Endothelial cell of umbilical vein (primary cell): ENCODE data around the gene AIM2. TPM values are rescaled to one million over a fixed set of nuclear protein-coding genes. Genes with fewer than 3 reads are reported as not detected.

Experiments used
- BruUV-seq: library from RNA; stranded (reverse); fragments of 400-500 nt; replicated peaks from 2 replicates; lab custom pipeline; 2021; lab: Mats Ljungman, UMichigan
- CTCF ChIA-PET: fragments of 300-600, 350-600 bp; sonication (Branson Sonifier 250); formaldehyde crosslinking; loops from one replicate; lab custom pipeline; 2021; ENCODE audit warnings: antibody characterized with exemption, inconsistent platforms; lab: Charles Lee
- POLR2A ChIA-PET: fragments of 300-600, 350-600 bp; sonication (Branson Sonifier 250); formaldehyde crosslinking; loops from one replicate; lab custom pipeline; 2021; ENCODE audit warnings: antibody characterized with exemption, inconsistent platforms; lab: Charles Lee
- DNase-seq: peaks from one replicate; pipeline ENCODE4 v3.0.0-alpha.2; 2011; ENCODE audit warnings: low read depth, low spot score
- FAIRE-seq: peaks from 2 replicates; lab custom pipeline; 2011; peaks lifted over from hg19 to GRCh38; lab: Jason Lieb, UNC
- H2AFZ ChIP-seq: 2 replicates; pipeline ENCODE4 v1.6.0; 2012; ENCODE audit warnings: low read depth, low read length, control low read depth, inconsistent platforms
- H3K27ac ChIP-seq: 2 replicates; pipeline ENCODE4 v1.5.1; 2011; ENCODE audit warnings: low read depth, mild to moderate bottlenecking, control low read depth, low read length, moderate library complexity; ENCODE audit not compliant: insufficient read depth
- H3K27me3 ChIP-seq, 2 experiments: 2 replicates each; pipeline versions ENCODE4 v1.6.0 to v1.6.1; 2011; ENCODE audit warnings: low read length in 2 of 2, mixed read lengths in 1 of 2; ENCODE audit not compliant: control insufficient read depth in 2 of 2, insufficient read depth in 2 of 2
- H3K36me3 ChIP-seq, 2 experiments: 2 replicates in 1 of 2; 3 replicates in 1 of 2; pipeline ENCODE4 v1.5.1; 2011; ENCODE audit warnings: low read length in 2 of 2, mild to moderate bottlenecking in 1 of 2, moderate library complexity in 1 of 2; ENCODE audit not compliant: control insufficient read depth in 2 of 2, insufficient read depth in 2 of 2; ENCODE audit errors: extremely low read depth in 1 of 2
- H3K4me1 ChIP-seq: 3 replicates; pipeline ENCODE4 v1.5.1; 2011; ENCODE audit warnings: mild to moderate bottlenecking, low read length; ENCODE audit not compliant: control insufficient read depth, insufficient read depth; ENCODE audit errors: extremely low read depth
- H3K4me2 ChIP-seq: 2 replicates; pipeline ENCODE4 v1.6.1; 2011; ENCODE audit warnings: low read length, control low read depth, mixed read lengths; ENCODE audit not compliant: insufficient read depth
- H3K4me3 ChIP-seq, 3 experiments: fragments of 200-600 bp in 1 of 3; sonication (generic), shearing (Covaris generic) in 1 of 3; replicated peaks in 1 of 3; 2 replicates each; pipeline ENCODE4 v1.5.1; 2011 to 2016; ENCODE audit warnings: control low read depth in 3 of 3, low read length in 3 of 3, mild to moderate bottlenecking in 2 of 3, inconsistent platforms in 1 of 3, low read depth in 1 of 3, moderate library complexity in 1 of 3; ENCODE audit not compliant: insufficient read depth in 1 of 3
- H3K79me2 ChIP-seq: 2 replicates; pipeline ENCODE4 v1.6.0; 2012; ENCODE audit warnings: low read length, inconsistent platforms; ENCODE audit not compliant: control insufficient read depth, insufficient read depth
- H3K9ac ChIP-seq: replicated peaks from 2 replicates; pipeline ENCODE3; 2011; ENCODE audit warnings: low read length, control low read depth; ENCODE audit not compliant: insufficient read depth; ENCODE audit errors: extremely low read depth
- H3K9me1 ChIP-seq: replicated peaks from 3 replicates; pipeline ENCODE4 v1.6.0; 2011; ENCODE audit warnings: mild to moderate bottlenecking, low read length; ENCODE audit not compliant: control insufficient read depth, insufficient read depth; ENCODE audit errors: extremely low read depth
- H3K9me3 ChIP-seq: replicated peaks from 2 replicates; pipeline ENCODE4 v1.5.1; 2012; ENCODE audit warnings: low read length, inconsistent platforms; ENCODE audit not compliant: control insufficient read depth, insufficient read depth
- H4K20me1 ChIP-seq: replicated peaks from 2 replicates; pipeline ENCODE3; 2011; ENCODE audit warnings: mild to moderate bottlenecking, low read length; ENCODE audit not compliant: control insufficient read depth, insufficient read depth; ENCODE audit errors: extremely low read depth
- FOS ChIP-seq: IDR thresholded peaks from 2 replicates; pipeline ENCODE4 v1.6.1; 2011; ENCODE audit warnings: mild to moderate bottlenecking, low read length, moderate library complexity, borderline replicate concordance; ENCODE audit not compliant: insufficient read depth
- GATA2 ChIP-seq: IDR thresholded peaks from 2 replicates; pipeline ENCODE4 v1.7.0; 2011; ENCODE audit warnings: low read depth, mild to moderate bottlenecking, moderate library complexity, mixed read lengths, low read length; ENCODE audit not compliant: insufficient read length, insufficient read depth
- JUN ChIP-seq: IDR thresholded peaks from 2 replicates; pipeline ENCODE4 v1.6.1; 2011; ENCODE audit warnings: borderline replicate concordance, low read depth; ENCODE audit not compliant: insufficient read length, insufficient read depth
- MAX ChIP-seq: IDR thresholded peaks from 2 replicates; pipeline ENCODE4 v1.6.1; 2011; ENCODE audit not compliant: insufficient read depth, insufficient read length
- POLR2A ChIP-seq: IDR thresholded peaks from 2 replicates; pipeline ENCODE4 v1.6.1; 2012; ENCODE audit warnings: low read depth, mild to moderate bottlenecking, control low read depth, low read length
- POLR2AphosphoS5 ChIP-seq: IDR thresholded peaks from 2 replicates; pipeline ENCODE4 v1.6.1; 2012; ENCODE audit warnings: low read depth, mild to moderate bottlenecking, control low read depth, low read length, moderate library complexity; ENCODE audit not compliant: insufficient read depth
- dilution Hi-C: fragments of 300-500 bp; cut with MboI; formaldehyde crosslinking; loops from one replicate; pipeline ENCODE4 v1.15.0; 2019; ENCODE audit warnings: low sequenced_read_pairs; ENCODE audit not compliant: extremely low pct_ligation_motif_present
- intact Hi-C: fragments of 100-400 bp; cut with micrococcal nuclease; formaldehyde crosslinking; loops from one replicate; pipeline ENCODE4 v1.10.0; 2022
- polyA plus RNA-seq, 4 experiments: library from polyadenylated mRNA; depleted of rRNA in 3 of 4; stranded (reverse) in 3 of 4; unstranded in 1 of 4; fragments of >200 nt; gene quantifications; 2 replicates each; pipeline versions ENCODE4 v1.2.1 to v1.2.3, GENCODE V29; 2011 to 2012; ENCODE audit warnings: missing spikeins in 1 of 4
- total RNA-seq: library from RNA; stranded (reverse); gene quantifications from 2 replicates; pipeline ENCODE4 v1.2.3, GENCODE V29; 2021

AIM2 gene
- total and polyA plus RNA-seq, 2 donors (not counting 3 experiments of a cell fraction or from before 2014, with no cell fraction given), result not detected

- POLR2A ChIA-PET, result no interaction called here
Observed at GRCh38 chr1:159081626-159082025, 5.1 kb upstream of the AIM2 start.

GRCh38 chr1:159079525-159079924 is 3.0 kb upstream of the AIM2 start:
- Histone ChIP-seq H3K9ac (no peak overlapping the region), H3K9me1 (no peaks in the 10 kb centered on the region), H3K4me3 (no peak overlapping the region), H3K9me3 (no peaks in the 10 kb centered on the region), H3K27me3 (peaks cover 15 to 41% of the 10 kb centered on the region in 2 experiments), H3K4me2 (no peak overlapping the region), H2AFZ (no peak overlapping the region), H4K20me1 (no peaks in the 10 kb centered on the region), H3K79me2 (no peaks in the 10 kb centered on the region), H3K4me1 (no peaks in the 10 kb centered on the region), H3K36me3 (no peaks in the 10 kb centered on the region), H3K27ac (no peak overlapping the region)
- DNase-seq (no peak), FAIRE-seq (no peak)
- no TSS peak for BruUV-seq
- intact Hi-C loops (no loop called here), dilution Hi-C loops (no loop called here)
- POLR2A ChIA-PET, result no interaction called here
- no peak for TF ChIP-seq MAX
- no peak for TF ChIP-seq JUN
- TF ChIP-seq FOS, result no peak
- TF ChIP-seq POLR2AphosphoS5, result no peak
- no peak for TF ChIP-seq GATA2
- no peak for TF ChIP-seq POLR2A
- CTCF ChIA-PET, result no interaction called here

More at GRCh38 chr1:159081626-159082025, 5.1 kb upstream of the AIM2 start:
- Histone ChIP-seq H3K79me2 (no peaks in the 10 kb centered on the region), H3K9me3 (no peaks in the 10 kb centered on the region), H4K20me1 (no peaks in the 10 kb centered on the region), H3K9ac (no peak overlapping the region), H3K4me2 (no peak overlapping the region), H3K4me1 (no peaks in the 10 kb centered on the region), H2AFZ (no peak overlapping the region), H3K36me3 (no peaks in the 10 kb centered on the region), H3K27me3 (peaks cover 15 to 32% of the 10 kb centered on the region in 2 experiments), H3K9me1 (no peaks in the 10 kb centered on the region), H3K27ac (no peak overlapping the region), H3K4me3 (no peak overlapping the region)
- no TSS peak for BruUV-seq
- CTCF ChIA-PET, result interaction anchor here (1.1 to 1.5 kb wide), 2 partner anchors 10 to 878 kb away, joined by 3 to 12 read pairs; no protein-coding TSS in a partner anchor
- dilution Hi-C loops, result no loop called here
- FAIRE-seq, result no peak
- no peak for DNase-seq
- intact Hi-C loops, result no loop called here
- TF ChIP-seq POLR2AphosphoS5 (no peak), GATA2 (no peak), MAX (no peak)
